Activated CD8-positive, alpha-beta memory T cell treated with anti-CD3 and anti-CD28 coated beads for 48 hours (primary cell): ENCODE data around the gene JOSD1.

Source experiments
- DNase-seq, 3 experiments: peaks; one replicate each; pipeline ENCODE4 v3.0.0-alpha.2; 2020; ENCODE audit warnings: low read depth in 2 of 3, low spot score in 2 of 3

JOSD1 gene

GRCh38 chr22:38733724-38734381 is 33.1 kb upstream of the JOSD1 start:
- DNase-seq: no peak

GRCh38 chr22:38733329-38733723 is 32.6 kb upstream of the JOSD1 start:
- no peak for DNase-seq

- no peak for DNase-seq
Observed at GRCh38 chr22:38732251-38732815, 31.6 kb upstream of the JOSD1 start.

- DNase-seq: no peak
Observed at GRCh38 chr22:38731703-38732161, 31.0 kb upstream of the JOSD1 start.

- no peak for DNase-seq
Observed at GRCh38 chr22:38730411-38730871, 29.7 kb upstream of the JOSD1 start.

GRCh38 chr22:38729946-38730345 is 29.2 kb upstream of the JOSD1 start:
- DNase-seq: no peak

GRCh38 chr22:38728871-38729796 is 28.4 kb upstream of the JOSD1 start:
- no peak for DNase-seq

GRCh38 chr22:38727530-38728451 is 27.0 kb upstream of the JOSD1 start:
- DNase-seq: no peak

- no peak for DNase-seq
Observed at GRCh38 chr22:38727123-38727522, 26.4 kb upstream of the JOSD1 start.

- DNase-seq: no peak
Observed at GRCh38 chr22:38725900-38726655, 25.3 kb upstream of the JOSD1 start.

- DNase-seq: no peak
Observed at GRCh38 chr22:38724926-38725571, 24.3 kb upstream of the JOSD1 start.

- DNase-seq: no peak
Observed at GRCh38 chr22:38724176-38724575, 23.4 kb upstream of the JOSD1 start.

- DNase-seq: no peak
Observed at GRCh38 chr22:38721551-38721950, 20.8 kb upstream of the JOSD1 start.

GRCh38 chr22:38720350-38720749 is 19.6 kb upstream of the JOSD1 start:
- DNase-seq: no peak

GRCh38 chr22:38719196-38719595 is 18.5 kb upstream of the JOSD1 start:
- DNase-seq: no peak

- no peak for DNase-seq
Observed at GRCh38 chr22:38718414-38718813, 17.7 kb upstream of the JOSD1 start.

GRCh38 chr22:38717244-38717643 is 16.5 kb upstream of the JOSD1 start:
- no peak for DNase-seq

GRCh38 chr22:38716826-38717225 is 16.1 kb upstream of the JOSD1 start:
- no peak for DNase-seq

- DNase-seq: no peak
Observed at GRCh38 chr22:38716271-38716670, 15.5 kb upstream of the JOSD1 start.

- no peak for DNase-seq
Observed at GRCh38 chr22:38715852-38716251, 15.1 kb upstream of the JOSD1 start.
